BJ (cell line): ENCODE data around the gene KCNJ10. TPM values are rescaled to one million over a fixed set of nuclear protein-coding genes. Genes with fewer than 3 reads are reported as not detected.

ENCODE experiments used
- CTCF ChIA-PET: fragments of 350-600 bp; formaldehyde crosslinking; extraction: SDS; loops from one replicate; lab custom pipeline; 2021; ENCODE audit warnings: antibody characterized with exemption, inconsistent platforms; lab: Yijun Ruan, JAX
- POLR2A ChIA-PET: fragments of 300-600 bp; sonication (Branson Sonifier 250); formaldehyde crosslinking; extraction: SDS; loops from one replicate; lab custom pipeline; 2021; ENCODE audit warnings: antibody characterized with exemption; lab: Charles Lee
- DNase-seq: peaks from one replicate; pipeline ENCODE4 v3.0.0-alpha.2; 2011; ENCODE audit warnings: low read depth
- H3K27me3 ChIP-seq: 2 replicates; pipeline ENCODE4 v1.6.0; 2011; ENCODE audit warnings: low read length; ENCODE audit not compliant: control insufficient read depth, insufficient read depth
- H3K36me3 ChIP-seq: 2 replicates; pipeline ENCODE4 v1.5.1; 2011; ENCODE audit warnings: low read length; ENCODE audit not compliant: control insufficient read depth, insufficient read depth
- H3K4me3 ChIP-seq: 2 replicates; pipeline ENCODE4 v1.5.1; 2011; ENCODE audit warnings: low read depth, mild to moderate bottlenecking, control low read depth, low read length
- polyA plus RNA-seq: library from polyadenylated mRNA; depleted of rRNA; stranded (reverse); fragments of >200 nt; gene quantifications from 2 replicates; pipeline ENCODE4 v1.2.3, GENCODE V29; 2011
- TF ChIP-seq, protein P1 (sequence below): IDR thresholded peaks from 2 replicates; pipeline ENCODE4 v1.5.1; 2011; ENCODE audit warnings: low read depth, mild to moderate bottlenecking, control low read depth, inconsistent platforms, low read length, moderate library complexity; ENCODE audit not compliant: insufficient read depth

The KCNJ10 gene
- polyA plus RNA-seq, 1 experiment = not detected

DNA sequence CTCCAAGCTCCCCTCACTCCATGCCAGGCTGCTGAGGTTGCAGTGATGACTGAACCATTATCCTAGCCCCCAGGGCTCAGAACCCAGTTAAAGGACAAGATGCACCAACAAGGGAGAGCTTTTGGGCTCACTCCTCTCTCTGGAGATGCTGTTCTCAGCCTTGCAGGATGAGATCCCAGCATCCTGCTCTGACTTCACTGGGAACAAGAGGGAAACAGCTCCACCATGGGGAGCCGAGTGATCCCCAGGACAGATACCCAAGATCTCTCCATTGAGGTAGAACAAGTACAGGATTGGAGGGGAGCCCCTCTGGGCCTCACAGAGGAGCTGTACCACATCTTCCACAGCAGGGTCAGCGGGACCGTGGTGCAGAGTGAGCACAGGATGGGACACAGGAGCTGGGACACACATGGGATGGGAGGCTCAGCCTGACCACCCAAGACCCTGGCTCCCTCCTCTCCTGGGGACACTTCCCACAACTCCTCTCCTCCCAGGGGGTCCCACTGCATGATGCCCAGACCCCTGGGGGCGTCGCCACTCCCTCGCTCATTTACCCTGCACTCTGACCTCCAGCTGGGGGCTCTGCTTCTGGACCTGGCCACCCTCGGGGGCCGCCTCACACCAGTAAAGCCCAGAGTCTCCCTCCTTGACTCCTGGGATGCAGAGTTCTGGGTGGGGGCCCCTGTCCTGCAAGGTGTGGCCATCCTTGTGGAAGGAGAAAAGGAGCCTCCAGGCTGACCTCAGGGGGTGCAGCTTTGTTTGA, 97.3 kb downstream of the KCNJ10 start:
- Histone ChIP-seq H3K27me3 (peaks cover 3% of the 10 kb centered on the region; the same call in 1 of the 2 replicates), H3K4me3 (no peak overlapping the region), H3K36me3 (peaks cover 2% of the 10 kb centered on the region; the same call in 1 of the 2 replicates)
- ChIA-PET POLR2A (no interaction called here), CTCF (interaction anchor here (5.2 kb wide), 1 partner anchor 34 kb away, joined by 34 read pairs; no protein-coding TSS in a partner anchor)
- TF ChIP-seq, protein P1, sequence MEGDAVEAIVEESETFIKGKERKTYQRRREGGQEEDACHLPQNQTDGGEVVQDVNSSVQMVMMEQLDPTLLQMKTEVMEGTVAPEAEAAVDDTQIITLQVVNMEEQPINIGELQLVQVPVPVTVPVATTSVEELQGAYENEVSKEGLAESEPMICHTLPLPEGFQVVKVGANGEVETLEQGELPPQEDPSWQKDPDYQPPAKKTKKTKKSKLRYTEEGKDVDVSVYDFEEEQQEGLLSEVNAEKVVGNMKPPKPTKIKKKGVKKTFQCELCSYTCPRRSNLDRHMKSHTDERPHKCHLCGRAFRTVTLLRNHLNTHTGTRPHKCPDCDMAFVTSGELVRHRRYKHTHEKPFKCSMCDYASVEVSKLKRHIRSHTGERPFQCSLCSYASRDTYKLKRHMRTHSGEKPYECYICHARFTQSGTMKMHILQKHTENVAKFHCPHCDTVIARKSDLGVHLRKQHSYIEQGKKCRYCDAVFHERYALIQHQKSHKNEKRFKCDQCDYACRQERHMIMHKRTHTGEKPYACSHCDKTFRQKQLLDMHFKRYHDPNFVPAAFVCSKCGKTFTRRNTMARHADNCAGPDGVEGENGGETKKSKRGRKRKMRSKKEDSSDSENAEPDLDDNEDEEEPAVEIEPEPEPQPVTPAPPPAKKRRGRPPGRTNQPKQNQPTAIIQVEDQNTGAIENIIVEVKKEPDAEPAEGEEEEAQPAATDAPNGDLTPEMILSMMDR = no peak
- DNase-seq = no peak

DNA sequence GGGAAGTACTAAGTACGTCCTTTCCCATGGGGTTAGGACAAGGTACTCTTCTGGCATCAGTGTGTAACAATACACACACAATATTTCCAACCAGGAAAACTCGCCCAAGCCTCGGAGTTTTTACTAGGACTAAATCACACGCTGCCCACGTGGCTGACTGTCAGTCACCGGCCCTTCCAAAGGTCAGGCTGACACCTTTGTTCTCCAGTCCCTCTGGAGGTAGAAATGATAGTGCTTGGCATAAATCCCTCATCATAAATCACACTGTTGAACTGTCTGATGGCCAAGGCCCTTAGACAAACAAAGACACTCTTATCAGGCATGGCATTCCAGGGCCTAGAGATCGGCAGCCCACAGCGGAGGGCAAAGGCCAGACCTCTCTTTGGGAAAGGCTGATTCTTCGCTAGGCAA, 99.0 kb downstream of the KCNJ10 start:
- ChIA-PET CTCF (interaction anchor here (1.5 to 5.2 kb wide), 2 partner anchors 10 to 36 kb away, joined by 3 to 34 read pairs; no protein-coding TSS in a partner anchor), POLR2A (no interaction called here)
- TF ChIP-seq, protein P1 = no peak
- peaks cover 3% of the 10 kb centered on the region; the same call in 1 of the 2 replicates for H3K27me3 ChIP-seq
- no peak for DNase-seq
- no peak overlapping the region for H3K4me3 ChIP-seq
- peaks cover 2% of the 10 kb centered on the region; the same call in 1 of the 2 replicates for H3K36me3 ChIP-seq

DNA sequence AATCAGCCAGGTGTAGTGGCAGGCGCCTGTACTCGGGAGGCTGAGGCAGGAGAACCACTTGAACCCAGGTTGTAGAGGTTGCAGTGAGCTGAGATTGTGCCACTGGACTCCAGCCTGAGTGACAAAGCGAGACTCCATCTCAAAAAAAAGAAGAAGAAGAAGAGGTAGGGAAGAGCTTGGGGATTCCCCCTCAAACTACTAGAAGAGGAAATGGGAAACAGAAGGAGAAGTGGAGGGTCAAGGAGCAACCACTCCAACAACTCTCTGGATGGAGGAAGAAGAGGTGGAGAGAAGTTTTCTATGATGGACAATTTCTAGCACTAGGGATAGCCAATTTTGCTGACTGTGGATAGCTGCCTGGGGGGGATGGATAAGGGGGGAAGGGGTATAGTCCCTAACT, 101.1 kb downstream of the KCNJ10 start:
- H3K36me3 ChIP-seq = peaks cover 2% of the 10 kb centered on the region; the same call in 1 of the 2 replicates
- ChIA-PET CTCF (interaction anchor here (5.2 kb wide), 1 partner anchor 38 kb away, joined by 34 read pairs; no protein-coding TSS in a partner anchor), POLR2A (no interaction called here)
- no peak for DNase-seq
- no peaks in the 10 kb centered on the region; the same call in 1 of the 2 replicates for H3K27me3 ChIP-seq
- no peak overlapping the region for H3K4me3 ChIP-seq
- TF ChIP-seq, protein P1 = no peak

DNA sequence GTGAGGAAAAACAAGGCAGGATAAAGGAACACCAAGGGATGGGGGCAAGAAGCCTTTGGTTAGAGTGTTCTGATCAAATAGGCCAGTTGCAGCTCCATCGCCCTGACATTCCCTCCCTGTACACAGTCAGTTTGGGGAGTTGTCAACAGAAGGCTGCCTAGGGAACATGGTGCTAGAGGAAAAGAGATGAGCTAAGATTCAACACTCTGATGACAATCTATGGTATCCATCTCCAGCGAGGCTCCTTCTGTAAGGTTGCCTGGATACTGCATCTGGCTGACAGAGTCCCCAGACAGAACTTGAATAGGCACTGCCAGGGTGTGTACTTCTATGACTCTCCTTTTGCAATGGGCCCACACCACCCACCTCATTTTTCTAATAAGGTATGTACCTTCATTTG, 104.7 kb downstream of the KCNJ10 start:
- POLR2A ChIA-PET = no interaction called here
- no peaks in the 10 kb centered on the region for H3K36me3 ChIP-seq
- H3K4me3 ChIP-seq = no peak overlapping the region
- H3K27me3 ChIP-seq = no peaks in the 10 kb centered on the region; the same call in 1 of the 2 replicates
- DNase-seq = no peak
- TF ChIP-seq, protein P1 = no peak
- CTCF ChIA-PET = interaction anchor here (0.5 to 1.8 kb wide), 4 partner anchors 15 to 789 kb away, joined by 3 to 8 read pairs (median 4); no protein-coding TSS in a partner anchor

DNA sequence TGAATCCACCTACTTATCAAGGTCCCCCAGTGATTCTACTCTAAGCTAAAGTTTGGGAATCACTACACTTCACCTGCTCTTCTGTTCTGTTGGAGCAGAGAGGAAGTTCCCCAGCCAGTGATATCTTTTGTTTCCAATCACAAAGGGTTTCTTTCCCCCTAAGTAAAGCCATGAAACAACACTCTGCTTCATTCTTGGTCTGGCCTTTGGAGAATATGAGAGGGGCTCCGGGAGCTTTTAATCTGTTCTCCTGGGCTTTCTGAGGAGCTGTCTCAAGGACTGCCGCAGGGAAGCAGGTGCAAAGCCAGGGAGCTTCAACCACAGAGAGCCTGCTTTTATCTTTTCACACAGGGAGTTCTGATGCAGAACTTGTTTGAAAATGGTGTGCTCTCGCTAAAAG, 105.8 kb downstream of the KCNJ10 start:
- Histone ChIP-seq H3K27me3 (no peaks in the 10 kb centered on the region; the same call in 1 of the 2 replicates), H3K4me3 (no peak overlapping the region), H3K36me3 (no peaks in the 10 kb centered on the region)
- no peak for DNase-seq
- ChIA-PET POLR2A (no interaction called here), CTCF (interaction anchor here (0.8 to 2.0 kb wide), 6 partner anchors 14 to 44 kb away, joined by 3 to 8 read pairs (median 3); partner anchors contain the start of gene IGSF9)
- TF ChIP-seq, protein P1 = no peak
